SIG-M5 (cell line): ENCODE measurements around the gene PNKD.

Experiments used
- DNase-seq: peaks from one replicate; lab custom pipeline; 2025; lab: John Stamatoyannopoulos, UW

PNKD gene

DNA sequence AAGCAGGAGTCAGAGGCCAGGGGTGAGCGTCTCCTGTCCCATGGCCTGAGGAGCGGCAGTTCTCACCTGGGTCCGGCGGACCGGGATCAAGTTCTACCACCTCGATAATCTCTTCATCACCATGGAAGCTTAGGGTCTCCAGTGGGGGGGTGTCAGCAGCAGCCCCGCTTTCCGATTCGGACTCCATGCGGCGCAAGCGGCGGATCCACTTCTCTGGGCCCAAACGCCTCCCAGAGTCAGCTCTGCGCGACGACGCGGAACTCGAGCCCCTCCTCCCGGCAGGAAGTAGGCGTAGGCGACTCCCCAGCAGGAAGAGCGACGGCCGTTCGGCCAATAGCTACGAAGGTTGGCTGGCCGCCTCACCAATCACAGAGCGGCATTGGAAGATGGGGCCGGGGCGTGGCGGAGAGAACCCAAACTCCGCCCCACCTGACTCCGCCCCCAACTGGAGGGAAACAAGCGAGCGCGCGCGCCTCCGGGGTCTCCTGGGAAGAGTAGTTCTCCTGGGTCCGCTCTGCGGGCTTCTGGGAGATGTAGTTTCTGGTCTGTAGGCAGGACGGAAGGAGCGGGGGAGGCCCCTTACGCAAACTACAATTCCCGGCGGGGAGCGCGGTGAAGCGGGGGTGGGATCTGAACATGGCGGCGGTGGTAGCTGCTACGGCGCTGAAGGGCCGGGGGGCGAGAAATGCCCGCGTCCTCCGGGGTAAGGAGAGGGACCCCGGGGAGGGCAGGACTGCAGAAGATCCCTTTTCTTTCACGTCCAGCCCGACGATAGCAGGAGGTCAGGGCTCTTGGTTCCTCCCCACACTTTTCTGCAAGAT is at the start of gene PNKD, which contains the start of gene AAMP:
Gene PNKD, plus strand, starts transcription at position 620 of the 821 bp plus-strand sequence. Its CDS starts 17 bp downstream, at position 637.
Gene AAMP, minus strand, starts transcription at position 238 of the 821 bp plus-strand sequence. Its CDS starts 51 bp downstream, at position 187.
- peak; percentile 94 for DNase-seq

DNA sequence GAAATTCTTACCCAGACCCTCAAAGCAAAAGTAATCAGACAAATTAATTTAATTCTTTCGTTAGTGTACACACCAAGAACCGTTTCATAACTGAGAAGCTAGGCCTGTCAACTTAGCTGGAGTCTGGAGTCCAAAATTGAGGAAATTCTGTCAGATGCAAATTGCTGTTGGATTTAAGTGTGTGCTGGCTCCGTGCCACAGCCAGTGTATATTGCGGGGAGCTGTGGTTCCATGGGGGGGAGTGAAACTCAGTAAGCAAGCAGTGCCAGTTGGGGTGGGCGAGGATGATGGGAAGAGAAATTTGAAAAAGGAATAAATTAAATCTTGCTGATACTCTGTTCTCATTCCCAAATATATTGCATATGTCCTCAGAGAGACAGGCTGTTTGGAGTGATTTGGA is 49.3 kb upstream of the PNKD start:
- no peak for DNase-seq

GRCh38 chr2:218223046-218223445 is 47.3 kb upstream of the PNKD start:
- DNase-seq = no peak

- no peak for DNase-seq
Observed at GRCh38 chr2:218224186-218224585, 46.1 kb upstream of the PNKD start.

GRCh38 chr2:218226903-218227302 is 43.4 kb upstream of the PNKD start:
- no peak for DNase-seq

GRCh38 chr2:218228366-218229090 is 41.8 kb upstream of the PNKD start:
- no peak for DNase-seq

GRCh38 chr2:218229239-218229638 is 41.1 kb upstream of the PNKD start:
- DNase-seq = peak; percentile 88

DNA sequence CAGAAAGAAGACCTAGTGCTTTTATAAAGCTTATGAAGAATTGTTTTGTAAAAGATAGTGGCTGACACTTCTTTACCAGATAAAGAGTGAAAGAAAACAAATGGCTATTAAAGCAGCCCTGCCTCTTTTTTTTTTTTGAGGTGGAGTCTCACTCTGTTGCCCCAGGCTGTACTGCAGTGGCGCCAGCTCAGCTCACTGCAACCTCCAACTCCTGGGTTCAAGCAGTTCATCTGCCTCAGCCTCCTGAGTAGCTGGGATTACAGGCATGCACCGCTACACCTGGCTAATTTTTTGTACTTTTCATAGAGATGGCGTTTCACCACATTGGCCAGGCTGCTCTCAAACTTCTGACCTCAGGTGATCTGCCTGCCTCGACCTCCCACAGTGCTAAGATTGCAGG is 40.5 kb upstream of the PNKD start:
- DNase-seq = no peak

GRCh38 chr2:218230882-218231281 is 39.4 kb upstream of the PNKD start:
- DNase-seq = no peak

GRCh38 chr2:218233543-218233942 is 36.8 kb upstream of the PNKD start:
- no peak for DNase-seq

- DNase-seq = no peak
Observed at GRCh38 chr2:218234521-218234920, 35.8 kb upstream of the PNKD start.

- no peak for DNase-seq
Observed at GRCh38 chr2:218235017-218235416, 35.3 kb upstream of the PNKD start.

DNA sequence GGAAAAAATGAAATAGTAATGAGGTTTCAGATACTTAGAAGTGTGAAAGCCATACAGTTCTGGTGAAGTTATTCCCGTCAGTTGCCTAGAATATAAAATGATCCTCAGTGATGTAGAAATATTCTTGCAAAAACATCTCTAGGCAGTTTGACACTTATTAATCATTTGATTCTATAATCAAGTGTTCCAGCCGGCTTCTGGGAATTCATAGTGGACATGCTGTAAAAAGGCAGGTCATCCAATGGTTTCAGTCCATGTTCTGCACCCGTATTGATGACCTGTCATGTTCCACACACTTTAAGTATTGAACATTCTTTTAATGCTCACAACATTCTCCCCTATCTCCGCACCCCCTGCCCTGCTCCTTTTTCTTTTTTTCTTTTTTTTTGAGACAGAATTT is 33.5 kb upstream of the PNKD start:
- no peak for DNase-seq

DNA sequence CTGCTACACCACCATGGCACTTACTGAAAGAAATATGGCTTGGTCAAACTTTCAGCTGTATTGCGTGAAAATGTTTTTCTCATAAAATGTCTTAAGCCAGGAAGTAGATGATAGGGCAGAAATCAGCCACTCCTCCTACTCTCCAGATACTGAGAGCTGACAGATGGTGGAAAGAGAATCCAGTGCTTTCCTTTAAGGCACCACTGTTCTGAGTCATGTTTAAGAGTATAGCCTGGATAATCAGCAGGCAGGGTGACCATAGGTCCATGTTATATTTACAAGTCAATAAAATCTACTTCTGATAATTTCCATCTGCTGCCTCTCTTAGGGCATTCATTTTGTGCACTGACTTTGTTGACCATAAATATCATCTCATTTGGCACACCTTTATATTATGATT is 31.4 kb upstream of the PNKD start:
- no peak for DNase-seq

DNA sequence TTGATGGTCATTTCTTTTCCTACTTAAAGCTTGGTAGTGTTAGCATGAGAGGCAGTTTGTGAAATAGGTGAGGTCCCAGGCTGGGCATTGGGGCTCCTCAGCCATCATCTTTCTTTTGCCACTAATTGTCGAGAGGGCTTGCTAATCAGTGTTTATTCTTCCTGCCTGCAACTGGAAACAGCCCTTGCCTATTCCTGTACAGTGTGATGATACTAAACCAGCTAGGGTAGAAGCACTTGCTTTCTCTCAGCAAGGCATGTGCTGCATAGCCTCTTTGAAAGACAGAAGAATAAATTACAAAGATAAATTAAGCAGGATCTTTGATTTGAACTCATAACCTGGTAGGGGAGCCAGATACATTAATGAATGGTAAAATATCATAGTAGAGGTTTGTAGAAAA is 26.1 kb upstream of the PNKD start:
- DNase-seq = no peak

DNA sequence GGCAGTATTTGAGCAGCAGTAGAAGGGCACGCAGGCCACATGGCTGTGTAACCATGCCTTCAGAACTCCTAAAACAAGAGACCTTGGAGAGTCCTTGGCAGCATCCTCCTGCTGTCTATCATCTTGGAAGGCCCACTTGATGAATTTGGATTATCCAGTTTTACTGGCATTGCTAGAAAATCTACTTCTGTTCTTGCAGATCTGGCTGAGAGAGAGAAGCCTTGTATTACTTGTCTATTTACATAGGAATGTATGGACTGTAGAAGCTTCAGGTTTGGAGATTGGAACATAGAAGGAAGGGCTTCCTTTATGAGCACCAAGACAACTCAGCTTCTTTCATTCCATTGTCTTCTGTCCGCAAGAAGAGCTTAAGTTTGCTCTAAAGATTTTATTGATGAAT is 25.7 kb upstream of the PNKD start:
- no peak for DNase-seq

- DNase-seq = no peak
Observed at GRCh38 chr2:218245214-218245613, 25.1 kb upstream of the PNKD start.

- DNase-seq = no peak
Observed at GRCh38 chr2:218249691-218250090, 20.6 kb upstream of the PNKD start.

GRCh38 chr2:218252509-218253231 is 17.6 kb upstream of the PNKD start:
- DNase-seq = no peak

- no peak for DNase-seq
Observed at GRCh38 chr2:218253232-218253625, 17.1 kb upstream of the PNKD start.

- DNase-seq = no peak
Observed at GRCh38 chr2:218255446-218255845, 14.9 kb upstream of the PNKD start.

DNA sequence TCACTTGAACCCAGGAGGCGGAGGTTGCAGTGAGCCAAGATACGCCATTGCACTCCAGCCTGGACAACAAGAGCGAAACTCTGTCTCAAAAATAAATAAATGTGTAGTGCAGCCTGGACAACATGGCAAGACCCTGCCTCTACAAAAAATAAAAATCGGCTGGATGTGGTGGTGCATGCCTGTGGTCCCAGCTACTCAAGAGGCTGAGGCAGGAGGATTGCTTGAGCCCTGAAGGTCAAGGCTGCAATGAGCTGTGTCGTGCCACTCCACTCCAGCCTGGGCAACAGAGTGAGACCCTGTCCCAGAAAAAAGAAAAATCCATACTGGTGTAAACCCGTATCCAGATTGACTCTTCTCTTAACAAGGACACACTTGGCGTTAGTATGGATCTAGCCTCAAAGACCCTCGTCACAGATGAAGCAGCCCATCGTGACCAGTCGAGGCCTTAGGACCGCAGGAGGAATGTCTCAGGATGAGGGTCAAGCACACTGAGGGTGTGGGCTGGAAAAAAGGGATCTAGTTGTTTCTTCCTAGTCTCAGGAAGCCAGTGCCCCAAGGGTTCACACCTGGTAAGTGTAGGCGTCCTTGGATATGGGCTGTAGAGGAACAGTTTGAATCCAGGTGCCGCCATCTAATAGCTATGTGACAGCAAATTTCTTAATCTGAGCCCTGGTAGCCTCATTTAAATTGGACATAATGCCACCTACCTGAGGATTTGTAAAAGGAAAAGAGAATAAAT is 13.5 kb upstream of the PNKD start:
- DNase-seq = no peak
